GM12873 (cell line): ENCODE measurements around the gene CABP4.

ENCODE experiments used
- TF ChIP-seq, protein P1 (sequence below): IDR thresholded peaks from 2 replicates; pipeline ENCODE4 v1.5.1; 2012; ENCODE audit warnings: low read depth, mild to moderate bottlenecking, moderate library complexity, low read length, control low read depth; ENCODE audit not compliant: insufficient read depth; ENCODE audit errors: missing control alignments

CABP4 gene

DNA sequence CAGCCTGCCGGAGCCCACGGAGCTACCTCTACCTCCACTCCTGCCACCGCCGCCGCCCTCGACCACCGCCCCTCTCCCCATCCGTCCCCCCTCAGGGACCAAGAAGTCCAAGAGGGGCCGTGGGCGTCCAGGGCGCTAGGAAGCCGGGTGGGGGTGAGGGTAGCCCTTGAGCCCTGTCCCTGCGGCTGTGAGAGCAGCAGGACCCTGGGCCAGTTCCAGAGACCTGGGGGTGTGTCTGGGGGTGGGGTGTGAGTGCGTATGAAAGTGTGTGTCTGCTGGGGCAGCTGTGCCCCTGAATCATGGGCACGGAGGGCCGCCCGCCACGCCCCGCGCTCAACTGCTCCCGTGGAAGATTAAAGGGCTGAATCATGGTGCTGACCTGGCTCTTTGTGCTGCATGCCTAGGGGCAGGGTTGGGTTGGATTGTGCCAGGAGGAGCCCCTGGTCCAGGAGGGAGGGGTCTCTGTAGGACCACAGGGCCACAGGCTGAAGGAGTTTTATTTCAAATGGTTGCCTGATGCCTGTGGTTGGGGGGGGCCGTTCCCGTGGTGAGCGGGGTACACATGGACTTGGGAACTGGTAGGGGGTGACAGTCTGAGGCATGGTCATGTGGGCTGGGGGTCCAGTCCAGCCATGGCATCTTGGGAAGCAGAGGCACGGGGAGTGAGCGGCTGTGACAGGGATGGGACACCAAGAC, 20.0 kb upstream of the CABP4 start:
- TF ChIP-seq, protein P1, sequence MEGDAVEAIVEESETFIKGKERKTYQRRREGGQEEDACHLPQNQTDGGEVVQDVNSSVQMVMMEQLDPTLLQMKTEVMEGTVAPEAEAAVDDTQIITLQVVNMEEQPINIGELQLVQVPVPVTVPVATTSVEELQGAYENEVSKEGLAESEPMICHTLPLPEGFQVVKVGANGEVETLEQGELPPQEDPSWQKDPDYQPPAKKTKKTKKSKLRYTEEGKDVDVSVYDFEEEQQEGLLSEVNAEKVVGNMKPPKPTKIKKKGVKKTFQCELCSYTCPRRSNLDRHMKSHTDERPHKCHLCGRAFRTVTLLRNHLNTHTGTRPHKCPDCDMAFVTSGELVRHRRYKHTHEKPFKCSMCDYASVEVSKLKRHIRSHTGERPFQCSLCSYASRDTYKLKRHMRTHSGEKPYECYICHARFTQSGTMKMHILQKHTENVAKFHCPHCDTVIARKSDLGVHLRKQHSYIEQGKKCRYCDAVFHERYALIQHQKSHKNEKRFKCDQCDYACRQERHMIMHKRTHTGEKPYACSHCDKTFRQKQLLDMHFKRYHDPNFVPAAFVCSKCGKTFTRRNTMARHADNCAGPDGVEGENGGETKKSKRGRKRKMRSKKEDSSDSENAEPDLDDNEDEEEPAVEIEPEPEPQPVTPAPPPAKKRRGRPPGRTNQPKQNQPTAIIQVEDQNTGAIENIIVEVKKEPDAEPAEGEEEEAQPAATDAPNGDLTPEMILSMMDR: no peak

DNA sequence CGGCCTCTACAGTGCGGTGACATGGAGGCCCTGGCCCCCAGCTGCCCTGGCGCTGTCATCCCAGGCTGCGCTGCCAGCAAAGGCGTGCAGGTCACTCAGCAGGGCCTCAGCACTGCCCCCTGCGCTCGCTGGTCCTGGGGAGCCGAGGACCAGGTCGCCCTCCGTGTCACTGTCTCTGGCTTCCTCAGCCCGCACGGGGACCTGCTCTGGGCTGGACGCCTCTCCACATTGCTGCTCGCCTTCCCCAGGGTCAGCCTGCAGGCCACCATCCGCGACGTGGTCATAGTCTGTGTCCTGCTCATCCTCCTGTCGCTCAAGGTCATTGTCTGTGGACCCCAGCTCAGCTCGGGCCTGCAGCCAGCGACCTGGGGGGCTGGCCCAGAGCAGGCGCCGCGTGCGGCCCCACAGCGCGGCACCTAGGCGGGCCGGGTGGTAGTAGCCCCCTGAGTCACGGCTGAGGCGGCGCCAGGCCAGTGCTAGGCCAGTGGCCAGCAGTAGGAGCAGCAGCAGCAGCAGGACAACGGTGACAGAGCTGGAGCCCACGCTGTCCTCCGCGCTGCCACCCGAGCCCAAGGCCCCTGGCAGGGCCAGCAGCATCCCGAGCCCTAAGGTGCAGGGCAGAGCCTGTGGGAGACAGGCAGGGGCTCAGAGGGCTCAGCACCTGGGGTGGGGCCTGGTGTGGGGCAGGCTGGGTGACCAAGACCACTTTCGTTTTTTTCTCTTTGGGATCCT, 19.3 kb upstream of the CABP4 start:
- TF ChIP-seq, protein P1: no peak

DNA sequence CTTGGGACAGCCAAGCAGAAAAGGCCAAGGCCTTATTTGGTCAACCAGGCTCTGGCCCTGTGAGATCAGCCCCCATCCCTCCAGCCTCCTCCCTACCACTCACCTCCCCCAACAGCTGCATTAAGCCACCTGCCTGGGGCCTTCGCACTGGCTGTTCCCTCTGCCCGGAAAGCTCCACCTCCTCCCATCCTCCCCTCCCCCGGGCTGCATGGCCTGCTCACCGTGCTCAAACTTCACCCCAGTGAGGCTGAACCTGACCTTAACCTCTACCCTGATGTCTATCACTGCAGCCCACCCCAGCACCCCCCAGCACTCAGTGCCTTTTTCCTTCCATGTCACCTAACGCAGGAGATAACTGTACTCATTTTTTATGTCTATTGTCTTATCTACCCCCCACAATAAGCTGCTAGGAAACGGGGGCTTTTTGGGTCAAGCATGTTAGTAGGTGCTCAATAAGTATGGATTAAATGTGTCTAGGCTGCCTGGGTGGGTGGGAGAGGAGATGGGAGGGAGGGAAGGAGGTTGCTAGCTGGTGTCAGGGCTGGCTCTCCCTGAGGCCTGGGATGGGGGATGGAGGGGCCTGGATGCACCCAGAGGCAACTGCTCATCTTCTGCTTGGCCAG, 18.6 kb upstream of the CABP4 start:
- TF ChIP-seq, protein P1: no peak

DNA sequence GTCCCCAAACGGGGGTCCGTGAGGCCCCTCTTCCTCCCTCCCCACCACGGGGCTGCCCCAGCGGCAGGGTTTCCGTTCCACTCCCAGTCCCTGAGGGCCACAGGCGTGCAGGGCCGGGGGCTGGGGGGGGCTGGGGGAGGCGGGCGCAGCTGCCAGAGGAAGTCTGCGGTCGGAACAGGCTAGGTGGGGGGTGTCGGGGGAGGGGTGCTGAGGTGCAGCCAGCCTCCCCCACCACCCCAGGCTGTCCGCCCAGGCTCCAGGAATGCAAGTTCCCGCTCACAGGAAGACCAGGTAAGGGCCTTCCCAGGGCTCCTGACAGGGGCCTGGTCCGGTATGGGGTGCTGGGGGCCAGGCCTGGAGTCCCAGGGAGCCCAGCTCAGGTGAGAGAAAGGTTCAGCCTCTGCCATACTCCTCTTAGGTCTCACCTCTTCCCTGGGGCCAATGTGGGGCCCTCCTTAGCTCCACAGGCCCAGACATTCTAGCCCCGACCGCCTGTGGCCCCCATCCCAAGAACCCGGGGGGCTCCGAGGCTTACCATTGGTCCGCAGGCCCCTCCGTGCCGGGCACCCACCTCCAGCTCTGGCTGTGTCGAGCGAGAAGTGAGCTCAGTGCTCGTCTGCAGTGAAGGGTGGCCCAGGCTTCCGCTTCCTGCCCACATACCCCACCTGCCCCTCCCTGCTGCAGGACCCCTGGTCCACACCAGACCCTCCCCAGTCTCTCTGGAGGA, 17.9 kb upstream of the CABP4 start, which contains the start of gene PTPRCAP:
Gene PTPRCAP (minus strand): TSS at position 601 of the 727 bp plus-strand sequence. CDS start 63 bp downstream, at position 538.
- TF ChIP-seq, protein P1: no peak

DNA sequence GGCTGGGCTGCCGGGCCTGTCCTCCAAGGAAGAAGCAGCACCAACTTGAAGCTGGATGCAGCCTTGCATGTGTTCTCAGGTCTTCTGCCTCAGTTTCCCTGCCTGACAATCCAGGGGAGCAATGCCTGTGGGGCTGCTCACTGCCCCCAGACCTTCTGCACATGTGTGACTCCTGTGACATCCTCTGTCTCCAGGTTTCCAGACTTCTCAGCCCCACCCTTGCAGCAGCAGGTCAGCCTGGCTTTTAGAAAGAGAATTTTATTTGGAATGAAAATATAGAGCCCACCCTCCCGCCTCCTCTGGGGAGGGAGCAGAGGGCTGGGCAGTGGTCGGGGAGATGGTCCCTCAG, 17.4 kb upstream of the CABP4 start:
- TF ChIP-seq, protein P1: no peak

DNA sequence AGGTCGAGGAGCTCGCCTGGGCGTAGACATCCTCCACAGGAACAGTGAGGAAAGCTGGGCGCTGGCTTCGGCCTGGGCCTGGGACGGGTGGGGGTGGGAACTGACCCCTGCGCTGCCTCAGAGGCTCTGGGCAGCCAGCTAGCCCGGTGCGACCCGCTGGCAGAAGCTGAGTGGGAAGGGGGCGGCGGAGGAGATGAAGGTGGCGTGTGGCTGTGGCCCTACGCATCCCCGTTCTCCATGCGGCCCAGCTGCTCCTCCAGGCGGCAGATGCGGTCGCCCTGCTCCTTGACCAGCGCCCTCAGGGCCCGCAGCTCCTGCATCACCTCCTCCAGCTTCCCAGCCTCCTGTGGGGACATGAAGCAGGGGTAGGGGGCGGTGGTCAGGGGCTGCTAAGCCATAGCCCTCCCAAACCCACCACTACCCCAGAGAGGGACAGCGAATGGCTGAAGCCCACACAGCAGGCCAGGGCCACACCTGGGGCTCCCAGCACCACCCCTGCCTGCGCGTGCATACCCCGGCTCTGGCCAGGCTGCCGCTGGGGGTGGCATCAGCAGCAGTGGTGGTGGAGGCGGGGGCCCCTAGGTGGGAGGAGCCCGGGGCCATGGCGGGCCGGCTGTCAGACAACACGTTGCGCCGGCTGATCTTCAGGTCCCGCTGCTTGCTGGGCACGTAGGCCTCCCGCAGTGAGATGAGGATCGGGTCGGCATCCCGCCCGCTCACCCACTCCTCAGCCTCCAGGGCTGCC, 16.8 kb upstream of the CABP4 start:
- TF ChIP-seq, protein P1: no peak
